HG02763 (cell line): Measurements from ENCODE around the gene NUDT3.
"Not testable (repeated sequence)": the region's sequence is repeated elsewhere in the genome, so short reads cannot be mapped to it uniquely, and the experiment has no call there.

ENCODE experiments used
- ATAC-seq: cut with Tn5 transposase; IDR thresholded peaks from one replicate; pipeline ENCODE4 v1.9.1; 2021; ENCODE audit warnings: mild to moderate bottlenecking, moderate library complexity; ENCODE audit not compliant: unreplicated experiment

The NUDT3 gene

GRCh38 chr6:34392497-34393190 lies at the start of gene NUDT3:
TSS of gene NUDT3 (minus strand) at chr6:34392669. CDS start at chr6:34392362, 307 bp downstream.
- ATAC-seq, result peak; percentile 80

- no peak for ATAC-seq
Measured at GRCh38 chr6:34441526-34441925, 49.1 kb upstream of the NUDT3 start.

GRCh38 chr6:34439442-34439841 lies 47.0 kb upstream of the NUDT3 start:
- no peak for ATAC-seq

GRCh38 chr6:34438705-34439104 lies 46.2 kb upstream of the NUDT3 start:
- no peak for ATAC-seq

- ATAC-seq, result no peak
Measured at GRCh38 chr6:34437644-34437970, 45.1 kb upstream of the NUDT3 start.

GRCh38 chr6:34436803-34437643 lies 44.6 kb upstream of the NUDT3 start:
- ATAC-seq, result no peak

GRCh38 chr6:34435916-34436315 lies 43.4 kb upstream of the NUDT3 start:
- no peak for ATAC-seq

GRCh38 chr6:34425498-34426410 lies 33.3 kb upstream of the NUDT3 start, which contains the start of gene RPS10:
TSS of gene RPS10 (minus strand) at chr6:34426069. CDS start at chr6:34425221, 848 bp downstream.
- peak; percentile 91 for ATAC-seq

- ATAC-seq, result no peak
Measured at GRCh38 chr6:34425132-34425497, 32.6 kb upstream of the NUDT3 start.

GRCh38 chr6:34424200-34425131 lies 32.0 kb upstream of the NUDT3 start:
- no peak for ATAC-seq

- ATAC-seq, result no peak
Measured at GRCh38 chr6:34423254-34423653, 30.8 kb upstream of the NUDT3 start.

- ATAC-seq, result no peak
Measured at GRCh38 chr6:34418367-34418766, 25.9 kb upstream of the NUDT3 start.

GRCh38 chr6:34416877-34417371 lies 24.5 kb upstream of the NUDT3 start:
- no peak for ATAC-seq

GRCh38 chr6:34414999-34415858 lies 22.8 kb upstream of the NUDT3 start:
- no peak for ATAC-seq

- ATAC-seq, result no peak
Measured at GRCh38 chr6:34412643-34413214, 20.3 kb upstream of the NUDT3 start.

GRCh38 chr6:34412016-34412415 lies 19.5 kb upstream of the NUDT3 start:
- no peak for ATAC-seq

- ATAC-seq, result not testable (repeated sequence)
Measured at GRCh38 chr6:34407915-34408314, 15.4 kb upstream of the NUDT3 start.

GRCh38 chr6:34396518-34396917 lies 4.0 kb upstream of the NUDT3 start:
- no peak for ATAC-seq

GRCh38 chr6:34393966-34394305 lies 1.5 kb upstream of the NUDT3 start:
- no peak for ATAC-seq
